HG02763 (cell line): ENCODE measurements around the gene SLC44A5.
"Not testable (repeated sequence)": the region's sequence is repeated elsewhere in the genome, so short reads cannot be mapped to it uniquely, and the experiment has no call there.

ENCODE experiments used
- ATAC-seq: cut with Tn5 transposase; IDR thresholded peaks from one replicate; pipeline ENCODE4 v1.9.1; 2021; ENCODE audit warnings: mild to moderate bottlenecking, moderate library complexity; ENCODE audit not compliant: unreplicated experiment

The SLC44A5 gene

GRCh38 chr1:75469586-75470173 lies 141.2 kb downstream of the SLC44A5 start:
- no peak for ATAC-seq

DNA sequence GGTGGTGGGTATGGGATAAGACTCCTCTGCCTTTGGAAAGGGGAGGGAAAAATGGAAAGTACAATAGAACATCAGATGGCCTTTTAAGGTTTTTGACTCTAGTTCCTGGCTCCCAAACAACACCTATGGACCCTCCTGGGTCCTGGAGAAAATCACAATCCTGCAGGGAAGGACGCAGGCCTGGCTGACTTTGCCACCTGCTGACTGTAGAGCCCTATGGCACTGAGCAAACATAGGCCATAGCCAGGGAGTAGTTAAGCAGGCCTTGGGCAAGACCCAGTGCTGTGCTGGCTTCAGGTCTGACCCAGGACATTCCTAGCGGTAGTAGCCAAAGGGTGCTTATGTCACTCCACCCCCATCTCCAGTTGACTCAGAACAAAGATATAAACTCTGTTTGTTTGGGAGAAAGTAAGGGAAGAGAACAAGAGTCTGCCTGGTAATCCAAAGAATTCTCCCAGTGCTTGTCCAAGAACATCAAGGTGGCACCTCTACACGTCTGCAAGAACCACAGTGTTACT lies 149.0 kb downstream of the SLC44A5 start:
- no peak for ATAC-seq

- no peak for ATAC-seq
These were observed 160.9 kb downstream of the SLC44A5 start for GRCh38 chr1:75449998-75450397.

DNA sequence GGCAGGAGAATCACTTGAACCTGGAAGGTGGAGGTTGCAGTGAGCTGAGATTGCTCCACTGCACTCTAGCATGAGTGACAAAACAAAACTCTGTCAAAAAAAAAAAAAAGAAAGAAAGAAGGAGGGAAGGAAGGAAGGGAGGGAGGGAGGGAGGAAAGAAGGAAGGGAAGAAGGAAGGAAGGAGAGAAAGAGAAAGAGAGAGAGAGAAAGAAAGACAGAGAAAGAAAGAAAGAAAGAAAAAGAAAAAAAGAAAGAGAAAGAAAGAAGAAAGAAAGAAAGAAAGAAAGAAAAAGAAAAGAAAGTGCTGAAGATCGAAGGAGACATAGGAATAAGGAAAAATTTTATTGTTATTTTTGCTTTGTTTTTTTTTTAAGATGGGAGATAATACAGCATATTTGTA lies 166.7 kb downstream of the SLC44A5 start:
- ATAC-seq = no peak

GRCh38 chr1:75440274-75440673 lies 170.6 kb downstream of the SLC44A5 start:
- ATAC-seq = no peak

GRCh38 chr1:75438355-75438754 lies 172.6 kb downstream of the SLC44A5 start:
- no peak for ATAC-seq

- no peak for ATAC-seq
These were observed 179.1 kb downstream of the SLC44A5 start for GRCh38 chr1:75431843-75432242.

DNA sequence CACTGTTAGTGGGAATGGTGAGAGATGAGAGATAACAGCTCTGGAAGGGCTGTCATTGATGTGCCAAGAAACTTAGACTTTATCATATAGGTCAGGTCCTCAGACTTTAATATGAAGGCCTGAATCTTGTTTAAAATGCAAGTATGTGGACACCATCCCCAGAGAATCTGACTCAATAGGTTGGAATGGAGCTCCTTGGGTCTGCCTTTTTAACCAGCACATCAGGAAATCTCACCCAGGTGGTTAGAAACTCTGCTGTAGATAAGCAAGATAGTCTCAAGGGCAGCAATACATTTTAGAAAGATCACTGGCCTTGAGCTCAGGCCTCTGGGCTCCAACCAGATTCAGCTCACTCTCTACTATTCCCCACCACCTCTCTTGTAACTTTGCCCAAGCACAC lies 180.4 kb downstream of the SLC44A5 start:
- ATAC-seq = no peak

DNA sequence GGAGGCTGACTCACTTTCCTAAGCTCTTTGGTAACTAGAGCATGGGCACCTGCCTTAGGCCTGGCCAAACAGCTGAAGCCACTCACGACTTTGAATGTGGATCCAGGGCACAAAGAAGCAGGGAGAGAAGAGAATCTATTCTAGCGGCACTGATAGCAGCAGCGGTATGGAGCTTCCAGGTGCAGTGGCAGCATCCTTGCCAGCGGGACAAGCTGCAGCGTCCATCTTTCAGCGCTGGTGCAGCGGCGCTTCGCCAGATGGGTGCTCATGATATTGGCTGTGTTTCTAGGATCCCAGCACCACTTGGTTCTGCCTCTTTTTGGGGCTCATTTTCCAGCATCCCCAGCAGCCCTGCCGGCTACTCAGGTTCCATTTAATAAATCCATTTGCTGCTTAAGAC lies 184.2 kb downstream of the SLC44A5 start:
- no peak for ATAC-seq

DNA sequence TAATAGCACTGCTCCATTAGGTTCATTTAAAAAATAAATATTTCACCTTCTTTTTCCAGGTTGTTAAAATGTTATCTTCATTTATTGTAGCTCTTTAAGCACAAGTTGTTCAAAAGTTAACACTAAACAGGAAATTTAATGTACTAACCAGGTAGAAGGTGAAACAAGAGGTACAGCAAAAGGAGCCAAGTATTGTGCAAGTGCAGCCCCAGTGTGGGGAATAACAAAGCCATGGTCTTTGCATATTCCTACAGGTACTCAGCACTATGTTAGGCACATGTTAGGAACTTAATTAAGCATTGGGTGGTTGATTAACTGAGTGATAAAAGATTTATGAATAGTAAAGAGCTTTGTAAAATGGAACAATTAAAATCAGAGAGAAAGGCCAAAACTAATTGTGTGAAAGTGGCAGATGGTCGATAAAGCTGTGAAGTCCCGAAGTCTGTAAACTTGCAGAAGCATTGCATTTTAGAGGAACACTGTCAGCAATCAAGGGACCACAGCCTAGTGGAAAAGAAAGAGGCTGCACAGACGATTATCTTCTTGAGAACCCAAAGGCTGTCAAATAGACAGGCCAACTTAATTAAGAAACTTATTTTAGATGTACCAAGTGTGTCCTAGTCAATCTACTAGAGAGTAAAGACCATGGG lies 185.8 kb downstream of the SLC44A5 start:
- no peak for ATAC-seq

GRCh38 chr1:75423616-75424015 lies 187.3 kb downstream of the SLC44A5 start:
- ATAC-seq = no peak

DNA sequence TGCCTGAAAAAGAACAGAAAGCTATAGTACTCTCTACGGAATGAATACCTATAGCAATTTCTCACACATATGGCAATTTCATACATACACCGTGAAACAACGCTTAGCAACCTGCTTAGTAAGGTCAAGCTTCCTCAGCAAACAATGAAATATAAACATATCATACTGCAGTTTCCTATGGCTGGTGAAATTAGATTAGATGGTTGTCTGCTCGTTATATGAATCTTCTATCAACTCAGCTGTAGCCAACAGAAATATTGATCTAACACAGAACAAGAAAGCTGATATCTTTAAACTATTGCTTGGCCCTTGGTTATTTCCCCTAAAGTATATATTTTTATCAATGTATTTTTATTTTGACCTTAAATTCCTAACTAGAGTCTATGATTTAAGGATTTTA lies 187.8 kb downstream of the SLC44A5 start:
- ATAC-seq = no peak

GRCh38 chr1:75421371-75421770 lies 189.5 kb downstream of the SLC44A5 start:
- ATAC-seq = no peak

DNA sequence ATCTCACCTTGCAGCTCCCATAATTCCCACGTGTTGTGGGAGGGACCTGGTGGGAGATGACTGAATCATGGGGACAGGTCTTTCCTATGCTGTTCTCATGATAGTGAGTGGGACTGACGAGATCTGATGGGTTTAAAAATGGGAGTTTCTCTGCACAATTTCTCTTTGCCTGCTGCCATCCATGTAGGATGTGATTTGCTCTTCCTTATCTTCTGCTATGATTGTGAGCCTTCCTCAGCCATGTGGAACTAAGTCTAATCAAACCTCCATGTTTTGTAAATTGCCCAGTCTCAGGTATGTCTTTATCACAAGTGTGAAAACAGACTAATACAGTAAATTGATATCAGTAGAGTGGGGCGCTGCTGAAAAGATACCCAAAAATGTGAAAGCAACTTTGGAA lies 195.7 kb downstream of the SLC44A5 start:
- ATAC-seq = no peak

DNA sequence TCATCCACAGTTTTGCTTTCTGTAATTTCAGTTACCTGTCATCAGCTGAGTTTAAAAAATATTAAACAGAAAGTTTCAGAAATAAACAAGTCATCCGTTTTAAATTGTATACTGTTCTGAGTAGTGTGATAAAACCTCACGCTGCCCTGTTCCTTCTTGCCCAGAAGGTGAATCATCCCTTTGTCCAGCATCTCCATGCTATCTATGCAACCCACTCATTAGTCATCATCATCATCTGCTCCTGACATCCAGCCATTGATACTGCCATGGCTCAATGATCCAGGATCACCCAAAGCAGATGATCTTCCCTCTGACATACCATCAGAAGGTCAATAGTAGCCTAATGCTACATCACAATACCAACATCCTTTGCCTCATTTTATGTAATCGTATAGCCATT lies 198.3 kb downstream of the SLC44A5 start:
- ATAC-seq = no peak

GRCh38 chr1:75404681-75405080 lies 206.2 kb downstream of the SLC44A5 start:
- not testable (repeated sequence) for ATAC-seq

DNA sequence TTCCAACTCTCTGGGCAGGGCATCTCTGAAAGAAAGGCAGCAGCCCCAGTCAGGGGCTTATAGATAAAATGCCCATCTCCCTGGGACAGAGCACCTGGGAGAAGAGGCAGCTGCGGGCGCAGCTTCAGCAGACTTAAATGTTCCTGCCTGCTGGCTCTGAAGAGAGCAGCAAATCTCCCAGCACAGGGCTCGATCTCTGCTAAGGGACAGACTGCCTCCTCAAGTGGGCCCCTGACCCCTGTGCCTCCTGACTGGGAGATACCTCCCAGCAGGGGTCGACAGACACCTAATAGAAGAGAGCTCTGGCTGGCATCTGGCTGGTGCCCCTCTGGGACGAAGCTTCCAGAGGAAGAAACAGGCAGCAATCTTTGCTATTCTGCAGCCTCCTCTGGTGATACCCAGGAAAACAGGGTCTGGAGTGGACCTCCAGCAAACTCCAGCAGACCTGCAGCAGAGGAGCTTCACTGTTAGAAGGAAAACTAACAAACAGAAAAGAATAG lies 207.7 kb downstream of the SLC44A5 start:
- ATAC-seq = not testable (repeated sequence)

DNA sequence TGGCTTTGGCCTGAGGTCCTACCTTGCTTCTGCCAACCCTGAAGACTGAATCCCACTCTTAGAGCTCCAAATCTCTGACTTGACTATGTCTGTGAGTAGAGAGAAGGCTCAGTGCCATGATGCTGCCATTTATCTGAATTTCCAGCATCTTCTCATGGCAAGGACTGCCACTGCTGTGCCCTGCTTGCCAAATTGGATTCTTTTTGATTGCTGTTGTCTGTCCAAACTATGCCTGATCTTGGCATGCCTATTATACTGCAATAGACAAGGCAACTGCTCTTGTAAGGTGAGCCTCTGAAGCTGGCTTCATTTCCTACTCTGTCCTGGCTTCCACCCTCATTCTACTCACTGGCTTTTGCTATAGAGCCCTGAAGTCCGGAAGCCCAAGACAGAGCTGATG lies 210.2 kb downstream of the SLC44A5 start:
- no peak for ATAC-seq

DNA sequence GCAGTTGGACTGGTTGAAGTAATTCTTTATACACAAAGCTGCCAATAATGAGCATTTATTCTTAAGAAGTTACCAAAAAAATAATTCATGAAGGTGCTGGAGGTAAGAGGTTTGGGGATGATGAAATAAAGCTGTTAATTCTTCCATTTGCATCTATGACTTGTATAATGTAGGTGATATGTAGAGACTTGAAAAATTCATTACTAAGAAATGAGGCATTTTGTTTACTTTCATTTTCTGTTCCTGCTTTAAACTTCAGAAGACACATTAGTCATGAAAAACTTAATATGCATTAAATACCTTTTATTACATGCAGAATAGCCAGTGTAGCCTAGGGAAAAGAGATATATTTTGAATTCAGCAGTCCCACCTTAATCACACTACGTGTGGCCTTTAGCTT lies 214.2 kb downstream of the SLC44A5 start:
- no peak for ATAC-seq

- no peak for ATAC-seq
These were observed 214.7 kb downstream of the SLC44A5 start for GRCh38 chr1:75396260-75396659.

- ATAC-seq = peak; percentile 44
These were observed 216.4 kb downstream of the SLC44A5 start for GRCh38 chr1:75394386-75395139.

DNA sequence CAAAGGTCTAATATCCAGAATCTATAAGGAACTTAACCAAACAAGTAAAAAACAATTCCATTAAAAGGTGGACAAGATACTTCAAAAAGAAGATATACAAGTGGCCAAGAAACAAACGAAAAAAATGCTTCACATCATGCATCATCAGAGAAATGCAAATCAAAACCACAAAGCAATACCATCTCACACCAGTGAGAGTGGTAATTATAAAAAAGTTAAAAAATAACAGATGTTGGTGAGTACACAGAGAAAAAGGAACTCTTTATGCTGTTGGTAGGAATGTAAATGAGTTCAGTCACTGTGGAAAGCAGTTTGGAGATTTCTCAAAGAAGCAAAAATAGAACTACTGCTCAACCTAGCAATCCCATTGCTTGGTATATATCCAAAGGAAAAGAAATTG lies 218.6 kb downstream of the SLC44A5 start:
- ATAC-seq = peak; percentile 97
